ENCODE results near the gene RFC4. TPM values are rescaled to one million over a fixed set of nuclear protein-coding genes. Genes with fewer than 3 reads are reported as not detected.

RFC4 gene
- total RNA-seq (2021; ENCODE audit: unreplicated experiment): 70.7 TPM
- 28.4 TPM for polyA plus RNA-seq (2012; ENCODE audit: insufficient read length)
- Bru-seq, nascent RNA: percentile 85 among the genes with signal in this experiment
- BruChase-seq, experiment 1, labeled RNA remaining after a 2-hour chase: percentile 82 among the genes with signal in this experiment
- BruChase-seq, experiment 2, labeled RNA remaining after a 6-hour chase: percentile 88 among the genes with signal in this experiment
- long read RNA-seq, transcript RFC4-202 (11 exons, 1,448 nt): minor isoform, 23 of 72 reads
- long read RNA-seq, transcript RFC4-201 (11 exons, 1,384 nt): major isoform, 27 of 72 reads
- long read RNA-seq, partial matches to known transcripts: 15 of 72 reads
- long read RNA-seq, other reads (novel, unspliced or antisense): 7 of 72 reads

DNA sequence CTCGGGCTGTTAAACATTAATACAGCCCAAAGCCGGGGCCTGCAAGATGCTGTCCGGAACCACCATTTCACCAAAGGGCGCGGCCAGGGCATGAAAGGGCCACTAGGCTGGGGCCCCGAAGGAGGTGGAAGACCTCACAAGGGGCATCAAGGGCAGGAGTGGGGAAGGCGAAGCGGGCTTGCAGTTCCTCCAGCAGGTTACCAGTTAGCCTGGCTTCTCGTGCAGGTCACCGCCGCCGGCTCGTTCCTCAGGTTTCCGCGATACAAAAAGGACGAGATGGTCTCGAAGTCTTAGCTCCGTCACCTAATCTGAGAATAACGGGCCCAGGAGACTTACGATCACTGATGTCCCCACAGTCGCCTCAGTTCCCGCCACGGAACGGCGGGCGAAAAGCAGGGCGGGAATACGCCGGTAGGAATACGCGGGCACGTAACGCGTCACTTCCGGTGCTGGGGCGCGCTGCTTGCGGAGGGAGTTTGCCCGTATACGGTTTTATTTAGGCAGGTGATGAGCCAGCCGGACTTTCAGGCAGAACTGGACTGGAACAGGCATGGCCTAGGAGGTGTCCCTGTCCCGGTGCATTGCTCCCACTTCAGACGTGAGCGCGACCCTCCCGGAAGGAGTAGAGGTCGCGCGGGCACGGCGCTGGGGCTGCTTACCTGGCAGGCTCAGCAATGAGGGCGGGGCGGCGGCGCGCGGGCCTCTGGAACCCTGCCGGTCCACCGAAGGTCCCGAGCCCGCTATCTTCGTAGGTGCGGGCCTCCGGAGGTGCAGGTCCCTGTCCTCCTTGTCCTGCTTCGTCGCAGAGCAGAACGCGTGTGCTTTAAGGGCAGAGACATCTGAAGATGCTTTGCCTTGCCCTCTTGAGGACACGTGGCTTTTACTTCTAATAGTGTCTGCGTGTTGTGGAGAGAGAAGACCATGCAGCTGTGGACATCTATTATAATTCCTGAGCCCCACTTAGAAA is at the start of gene RFC4:
Gene RFC4 (minus strand): TSS at position 394 of the 967 bp plus-strand sequence. CDS start 1,769 bp downstream, outside the sequence.
- ChIA-PET CTCF (no interaction called here), POLR2A (no interaction called here)
- peak within 1 kb of the TSS; percentile 85 for H3K27ac ChIP-seq (ENCODE audit: low read length)
- peaks cover 15% of the 10 kb centered on the region for H3K4me1 ChIP-seq (ENCODE audit: control insufficient read depth, insufficient read depth, low read length)
- intact Hi-C loops (cut with micrococcal nuclease; ENCODE audit: unreplicated experiment): no loop called here
- H3K27me3 ChIP-seq (ENCODE audit: control insufficient read depth, insufficient read depth, low read length): no peaks in the 10 kb centered on the region
- H3K4me3 ChIP-seq (ENCODE audit: low read depth in 2 of 2, low read length in 2 of 2): peak within 1 kb of the TSS; percentile 60 to 85
- no peaks in the 10 kb centered on the region for H3K9me3 ChIP-seq (ENCODE audit: control insufficient read depth, insufficient read depth, low read depth, low read length)
- ATAC-seq: peak; percentile 99
- in situ Hi-C loops (cut with HindIII; ENCODE audit: low pct_unique_long_range_greater_than_20kb, low sequenced_read_pairs): no loop called here
- peak; percentile 57 for DNase-seq (ENCODE audit: low read depth, low spot score)
- TF ChIP-seq, protein P1, sequence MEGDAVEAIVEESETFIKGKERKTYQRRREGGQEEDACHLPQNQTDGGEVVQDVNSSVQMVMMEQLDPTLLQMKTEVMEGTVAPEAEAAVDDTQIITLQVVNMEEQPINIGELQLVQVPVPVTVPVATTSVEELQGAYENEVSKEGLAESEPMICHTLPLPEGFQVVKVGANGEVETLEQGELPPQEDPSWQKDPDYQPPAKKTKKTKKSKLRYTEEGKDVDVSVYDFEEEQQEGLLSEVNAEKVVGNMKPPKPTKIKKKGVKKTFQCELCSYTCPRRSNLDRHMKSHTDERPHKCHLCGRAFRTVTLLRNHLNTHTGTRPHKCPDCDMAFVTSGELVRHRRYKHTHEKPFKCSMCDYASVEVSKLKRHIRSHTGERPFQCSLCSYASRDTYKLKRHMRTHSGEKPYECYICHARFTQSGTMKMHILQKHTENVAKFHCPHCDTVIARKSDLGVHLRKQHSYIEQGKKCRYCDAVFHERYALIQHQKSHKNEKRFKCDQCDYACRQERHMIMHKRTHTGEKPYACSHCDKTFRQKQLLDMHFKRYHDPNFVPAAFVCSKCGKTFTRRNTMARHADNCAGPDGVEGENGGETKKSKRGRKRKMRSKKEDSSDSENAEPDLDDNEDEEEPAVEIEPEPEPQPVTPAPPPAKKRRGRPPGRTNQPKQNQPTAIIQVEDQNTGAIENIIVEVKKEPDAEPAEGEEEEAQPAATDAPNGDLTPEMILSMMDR (IDR thresholded peaks at IDR 0.05): no peak
- TF ChIP-seq REST (IDR thresholded peaks at IDR 0.05; ENCODE audit: insufficient read depth in 1 of 2, low read depth in 2 of 2, low read length in 1 of 2): 0 out of 4 replicates have a peak, but pooled peaks of 1 of the 2 experiments have one; percentile 12
- TF ChIP-seq POLR2AphosphoS5 (IDR thresholded peaks at IDR 0.05; ENCODE audit: low read depth, low read length): peak; percentile 98
- peak; percentile 98 for TF ChIP-seq SIN3A (IDR thresholded peaks at IDR 0.05; ENCODE audit: borderline replicate concordance, insufficient read depth, low read depth, low read length)
- TF ChIP-seq TCF7L2 (IDR thresholded peaks at IDR 0.05; ENCODE audit: low read depth, low read length): no peak
- TSS peak; percentile 98 for BruUV-seq (replicated peaks)
- H3K36me3 ChIP-seq (ENCODE audit: control insufficient read depth, insufficient read depth, low read length): peaks cover 5% of the 10 kb centered on the region

- Histone ChIP-seq H3K27ac (ENCODE audit: low read length) (no peak overlapping the region), H3K27me3 (ENCODE audit: control insufficient read depth, insufficient read depth, low read length) (peaks cover 3% of the 10 kb centered on the region; the same call in 1 of the 2 replicates), H3K36me3 (ENCODE audit: control insufficient read depth, insufficient read depth, low read length) (no peaks in the 10 kb centered on the region), H3K4me1 (ENCODE audit: control insufficient read depth, insufficient read depth, low read length) (no peaks in the 10 kb centered on the region), H3K4me3 (ENCODE audit: low read depth in 2 of 2, low read length in 2 of 2) (no peak overlapping the region), H3K9me3 (ENCODE audit: control insufficient read depth, insufficient read depth, low read depth, low read length) (no peaks in the 10 kb centered on the region)
- ATAC-seq (no peak), DNase-seq (ENCODE audit: low read depth, low spot score) (no peak)
- TF ChIP-seq REST (IDR thresholded peaks at IDR 0.05; ENCODE audit: insufficient read depth in 1 of 2, low read depth in 2 of 2, low read length in 1 of 2) (no peak), POLR2AphosphoS5 (IDR thresholded peaks at IDR 0.05; ENCODE audit: low read depth, low read length) (no peak), SIN3A (IDR thresholded peaks at IDR 0.05; ENCODE audit: borderline replicate concordance, insufficient read depth, low read depth, low read length) (no peak), TCF7L2 (IDR thresholded peaks at IDR 0.05; ENCODE audit: low read depth, low read length) (no peak)
- TF ChIP-seq, protein P1 (IDR thresholded peaks at IDR 0.05): no peak
- in situ Hi-C loops (cut with HindIII; ENCODE audit: low pct_unique_long_range_greater_than_20kb, low sequenced_read_pairs): no loop called here
- ChIA-PET POLR2A (no interaction called here), CTCF (no interaction called here)
- intact Hi-C loops (cut with micrococcal nuclease; ENCODE audit: unreplicated experiment): no loop called here
- no TSS peak for BruUV-seq (replicated peaks)
Observed at GRCh38 chr3:186854954-186855353, 48.7 kb upstream of the RFC4 start.

Data from Panc1 (cell line).